SW480 (cell line): Measurements from ENCODE around the gene SORT1.
"Not testable (repeated sequence)": the region's sequence is repeated elsewhere in the genome, so short reads cannot be mapped to it uniquely, and the experiment has no call there.

Source experiments
- DNase-seq: peaks from one replicate; pipeline ENCODE4 v3.0.0-alpha.2; 2016; ENCODE audit warnings: low spot score

SORT1 gene

DNA sequence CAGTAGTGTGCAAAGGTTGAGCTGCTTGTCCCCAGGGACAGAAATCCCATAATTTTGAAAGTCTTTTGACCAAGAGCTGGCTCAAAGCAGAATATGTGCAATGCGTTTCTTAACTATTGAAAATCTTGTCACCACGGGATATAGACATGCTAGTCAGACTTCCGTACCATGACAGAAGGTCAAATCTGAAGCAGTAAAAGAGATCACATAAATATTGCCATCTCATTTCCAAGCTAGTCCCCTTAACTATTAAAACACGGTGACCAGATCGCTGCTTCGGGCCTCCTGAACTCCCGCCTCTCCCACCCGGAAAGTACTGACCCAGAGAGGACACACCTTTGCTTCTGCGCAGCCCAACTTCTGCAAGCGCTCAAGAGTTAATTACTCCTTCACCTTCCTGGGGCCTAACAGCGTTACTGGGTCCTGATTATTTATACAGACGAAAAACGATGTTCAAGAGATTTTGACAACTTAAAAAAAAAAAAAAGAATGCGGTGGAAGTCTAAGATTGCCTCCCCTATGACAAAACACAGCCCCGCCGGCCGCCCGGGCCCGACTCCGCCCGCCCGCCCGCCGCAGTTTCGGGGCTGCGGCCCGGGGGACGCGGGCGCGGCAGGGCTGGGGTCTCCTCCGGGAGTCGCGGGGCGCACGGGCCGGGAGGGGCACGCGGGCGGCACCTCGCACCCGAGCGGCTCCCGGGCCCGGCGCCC lies 692 bp downstream of the SORT1 start:
- DNase-seq = peak; percentile 35

DNA sequence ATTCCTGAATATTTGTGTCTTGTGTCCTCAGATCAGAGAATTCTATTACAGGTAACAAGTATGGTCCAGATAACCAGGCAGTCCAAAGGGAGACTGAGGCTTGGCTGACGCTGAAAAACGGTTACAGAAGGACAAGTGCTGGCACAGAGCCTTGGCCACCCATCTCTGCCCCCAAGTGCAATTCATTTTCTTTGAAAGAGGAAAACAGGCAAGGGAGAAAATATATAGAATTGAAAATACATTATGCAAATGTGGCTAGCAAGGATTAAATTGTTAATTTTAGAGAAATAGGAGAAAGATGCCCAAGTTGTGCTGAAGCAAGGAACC lies 1.2 kb downstream of the SORT1 start:
- DNase-seq = no peak

GRCh38 chr1:109395602-109396512 lies 1.9 kb downstream of the SORT1 start:
- DNase-seq = peak; percentile 6

DNA sequence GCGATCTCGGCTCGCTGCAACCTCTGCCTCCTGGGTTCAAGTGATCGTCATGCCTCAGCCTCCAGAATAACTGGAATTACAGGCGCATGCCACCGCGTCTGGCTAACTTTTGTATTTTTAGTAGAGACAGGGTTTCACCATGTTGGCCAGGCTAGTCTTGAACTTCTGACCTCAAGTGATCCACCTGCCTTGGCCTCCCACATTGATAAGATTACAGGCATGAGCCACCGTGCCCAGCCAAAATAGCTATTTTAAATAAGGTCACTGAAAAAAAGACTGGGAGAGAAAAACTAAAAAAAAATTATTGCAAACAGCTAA lies 2.5 kb downstream of the SORT1 start:
- not testable (repeated sequence) for DNase-seq

- DNase-seq = no peak
Observed at GRCh38 chr1:109394591-109395281, 3.0 kb downstream of the SORT1 start.

DNA sequence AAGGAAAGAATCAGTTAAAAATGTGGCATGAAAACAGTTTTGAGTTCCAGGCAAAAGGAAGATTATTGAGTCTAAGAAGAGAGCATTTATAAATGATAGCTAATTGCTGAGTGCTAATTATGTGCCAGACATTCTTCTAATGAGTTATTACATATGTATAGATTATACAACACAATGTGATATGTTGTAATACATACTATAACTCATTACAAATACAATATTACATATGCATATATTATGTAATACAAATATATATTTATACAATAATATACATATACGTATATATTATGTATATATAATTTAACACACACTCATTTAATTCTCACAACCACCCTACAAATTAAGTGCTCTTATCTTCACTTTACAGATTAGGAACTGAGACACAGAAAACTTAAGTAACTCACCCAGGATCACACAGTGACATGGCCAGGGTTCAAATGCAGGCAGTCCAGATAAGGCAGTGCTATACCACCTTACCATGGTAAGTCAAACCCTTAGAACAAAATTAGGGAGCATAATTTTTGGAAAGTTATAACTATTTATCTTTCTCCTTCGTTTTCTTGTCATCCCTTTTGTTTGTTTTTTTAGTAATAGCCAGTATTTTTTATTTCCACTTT lies 4.0 kb downstream of the SORT1 start:
- no peak for DNase-seq

- peak; percentile 51 for DNase-seq
Observed at GRCh38 chr1:109392788-109393616, 4.7 kb downstream of the SORT1 start.

DNA sequence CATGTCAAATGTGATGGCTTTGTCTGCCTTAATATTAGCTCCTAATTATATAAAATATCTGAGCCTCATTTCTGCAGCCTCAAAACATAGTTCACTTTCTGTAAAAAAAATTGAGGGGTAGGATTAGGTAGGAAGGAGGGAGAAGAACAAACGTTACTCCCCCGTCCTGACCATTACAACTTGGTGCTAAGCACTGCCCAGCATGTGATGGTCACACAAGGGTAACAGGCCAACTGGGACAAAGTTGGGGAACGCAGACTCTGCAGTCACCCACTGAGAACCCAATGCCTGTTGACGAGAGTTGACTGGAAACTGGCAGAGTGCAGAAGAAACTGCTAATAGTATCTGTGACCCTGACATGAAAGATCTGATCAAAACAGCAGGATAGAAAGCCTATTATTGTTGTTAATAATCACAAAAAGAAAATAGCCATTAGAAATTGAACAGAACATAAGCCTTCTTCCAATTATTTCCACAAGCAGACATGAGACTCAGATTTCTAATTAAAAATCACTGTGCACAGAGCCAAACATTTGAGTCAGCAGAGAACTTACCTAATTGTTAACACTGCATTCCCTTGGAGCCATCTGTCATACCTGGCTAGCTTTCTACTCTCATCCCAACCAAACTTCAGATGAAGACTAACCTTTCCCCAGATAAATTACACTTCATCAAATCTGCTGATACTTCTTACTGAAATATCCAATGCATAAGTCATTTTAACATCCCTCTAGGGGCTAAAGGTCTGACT lies 5.5 kb downstream of the SORT1 start:
- DNase-seq = no peak

DNA sequence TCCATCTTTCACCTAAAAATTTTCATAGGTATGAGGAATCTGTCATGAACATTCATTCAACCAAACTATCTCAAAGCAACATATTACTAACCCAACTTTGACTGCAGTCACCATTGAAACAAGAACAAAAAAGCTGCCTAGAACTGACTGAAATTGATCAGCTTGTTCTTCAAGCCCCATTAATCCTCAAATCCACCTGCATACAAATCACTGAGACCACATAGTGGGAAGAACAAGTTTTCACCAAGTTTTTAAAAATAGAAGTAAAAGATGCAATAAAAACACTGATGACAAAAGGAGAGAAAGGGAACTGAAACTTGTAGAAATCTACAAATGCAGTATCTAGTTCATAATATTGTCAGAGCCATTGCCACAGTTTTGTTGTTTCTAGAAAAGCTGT lies 6.1 kb downstream of the SORT1 start:
- DNase-seq = no peak

- DNase-seq = no peak
Observed at GRCh38 chr1:109391157-109391556, 6.6 kb downstream of the SORT1 start.

- DNase-seq = no peak
Observed at GRCh38 chr1:109389638-109390341, 7.9 kb downstream of the SORT1 start.

- DNase-seq = no peak
Observed at GRCh38 chr1:109388884-109389637, 8.7 kb downstream of the SORT1 start.

DNA sequence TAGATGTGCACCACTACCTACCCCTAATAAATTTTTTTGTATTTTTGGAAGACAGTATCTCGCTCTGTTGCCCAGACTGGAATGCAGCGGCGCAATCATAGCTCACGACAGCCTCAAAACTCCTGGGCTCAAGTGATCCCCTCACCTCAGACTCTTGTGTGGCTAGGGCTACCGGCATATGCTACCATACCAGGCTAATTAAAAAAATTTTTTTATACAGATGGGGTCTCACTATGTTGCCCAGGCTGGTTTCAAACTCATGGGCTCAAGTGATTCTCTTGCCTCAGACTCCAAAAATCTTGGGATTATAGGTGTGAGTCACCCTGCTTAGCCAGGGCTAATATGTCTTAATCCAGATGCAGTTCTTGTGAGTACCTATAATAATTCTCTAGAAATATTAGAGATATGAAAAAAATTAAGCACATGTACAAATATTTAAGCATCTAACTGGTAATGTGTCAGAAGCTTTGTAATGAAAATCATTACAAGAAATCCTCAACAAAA lies 9.5 kb downstream of the SORT1 start:
- DNase-seq = no peak

GRCh38 chr1:109386054-109386717 lies 11.5 kb downstream of the SORT1 start:
- no peak for DNase-seq

DNA sequence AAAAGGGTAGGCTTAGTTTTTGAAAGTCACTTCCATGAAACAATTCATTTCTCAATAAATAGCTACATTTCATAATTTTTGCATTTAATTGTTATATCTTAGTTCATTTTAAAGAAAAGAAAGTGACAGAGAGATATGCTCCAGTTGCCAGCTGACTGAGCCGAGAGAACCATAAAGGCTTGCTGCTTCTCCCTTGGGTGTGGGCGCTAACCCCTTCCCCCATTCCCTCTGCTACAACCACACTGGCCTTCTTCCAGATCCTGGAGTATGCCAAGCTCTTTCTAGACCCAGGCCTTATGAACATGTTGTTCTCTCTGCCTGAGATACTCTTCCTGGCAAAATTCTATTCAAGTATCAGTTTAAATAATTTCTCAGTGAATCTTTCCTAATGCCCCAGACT lies 12.3 kb downstream of the SORT1 start:
- no peak for DNase-seq

DNA sequence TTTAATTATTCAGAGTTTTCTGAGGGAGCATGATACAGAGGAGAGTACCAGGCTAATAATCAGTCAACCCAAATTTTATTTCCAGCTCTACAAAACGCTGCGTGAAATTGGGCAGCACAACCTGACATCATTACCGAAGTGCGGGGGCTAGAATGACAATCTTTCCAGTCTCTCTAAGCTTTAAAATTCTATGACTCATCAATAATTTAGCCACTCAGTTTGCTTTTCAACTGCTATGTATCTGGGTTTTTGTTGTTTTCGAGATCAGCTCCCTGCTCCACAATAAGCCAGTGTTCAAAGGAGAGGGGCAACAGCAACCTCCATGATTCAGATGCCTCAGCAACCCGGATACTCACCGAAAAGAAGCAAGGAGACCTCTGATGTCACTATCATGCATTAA lies 13.9 kb downstream of the SORT1 start:
- no peak for DNase-seq

DNA sequence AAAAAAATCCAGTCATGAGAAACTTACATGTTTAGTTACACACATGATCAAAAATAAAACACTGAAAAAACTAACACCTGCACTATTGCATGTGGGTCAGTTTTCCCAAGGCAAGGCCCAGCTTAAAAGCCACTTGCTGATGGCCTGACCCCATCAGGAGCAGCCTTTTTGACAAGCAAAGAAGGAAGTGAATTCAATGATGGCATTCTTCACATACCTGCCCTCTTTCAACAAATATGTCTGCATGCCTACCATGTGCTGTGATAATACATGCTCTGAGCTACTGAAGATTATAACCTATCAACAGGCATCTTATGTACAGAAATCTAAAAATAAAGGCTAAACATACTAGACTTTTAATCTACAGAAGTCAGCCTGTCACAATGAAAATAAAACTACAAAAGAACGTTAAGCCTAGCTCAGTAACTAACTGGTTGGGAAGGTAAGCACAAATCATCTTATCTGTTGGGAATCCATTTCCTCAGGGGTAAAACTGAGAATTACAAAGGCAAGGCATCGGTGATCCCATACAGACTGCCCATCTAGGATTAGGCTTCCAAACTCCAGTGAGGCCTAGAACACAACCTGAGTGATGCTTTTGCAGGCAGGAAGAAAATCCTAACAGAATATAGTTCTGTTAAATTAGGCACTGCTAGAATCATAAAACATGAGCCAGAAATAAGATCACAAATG lies 14.5 kb downstream of the SORT1 start:
- no peak for DNase-seq

- no peak for DNase-seq
Observed at GRCh38 chr1:109381573-109381972, 16.1 kb downstream of the SORT1 start.
